Common myeloid progenitor, CD34-positive (primary cell): ENCODE measurements around the gene CX3CL1.
A peak's percentile ranks its signal among the peaks of the same experiment; 100 is the strongest.

Experiments
- CTCF ChIA-PET: fragments of 350-600 bp; sonication (Branson Sonifier 250); formaldehyde crosslinking; loops from one replicate; lab custom pipeline; 2021; ENCODE audit warnings: antibody characterized with exemption; lab: Charles Lee
- POLR2A ChIA-PET: fragments of 350-600 bp; sonication (Branson Sonifier 250); formaldehyde crosslinking; loops from one replicate; lab custom pipeline; 2021; ENCODE audit warnings: antibody characterized with exemption; lab: Charles Lee
- DNase-seq, 3 donors: peaks; one replicate each; pipeline versions ENCODE4 v3.0.0 to v3.0.0-alpha.2; 2013
- H3K27ac ChIP-seq, 2 experiments: 1 replicate in 1 of 2; 2 replicates in 1 of 2; pipeline ENCODE4 v1.7.0; 2013; ENCODE audit warnings: inconsistent platforms in 2 of 2, low read length in 2 of 2, mild to moderate bottlenecking in 2 of 2, low read depth in 1 of 2, moderate library complexity in 1 of 2; ENCODE audit not compliant: severe bottlenecking in 2 of 2, insufficient read depth in 1 of 2, poor library complexity in 1 of 2
- H3K27me3 ChIP-seq, 5 experiments: replicated peaks in 2 of 5; 1 replicate in 3 of 5; 2 replicates in 2 of 5; pipeline versions ENCODE4 v1.6.1 to v1.7.0; 2013; ENCODE audit warnings: low read length in 4 of 5, mild to moderate bottlenecking in 2 of 5, moderate library complexity in 2 of 5, inconsistent platforms in 1 of 5; ENCODE audit not compliant: insufficient read depth in 5 of 5, control insufficient read depth in 4 of 5
- H3K36me3 ChIP-seq, 4 experiments: 1 replicate in 2 of 4; 2 replicates in 2 of 4; pipeline versions ENCODE4 v1.6.1 to v1.7.0; 2013; ENCODE audit warnings: low read length in 3 of 4, control low read depth in 1 of 4, mild to moderate bottlenecking in 1 of 4; ENCODE audit not compliant: control insufficient read depth in 4 of 4, insufficient read depth in 4 of 4
- H3K4me1 ChIP-seq, 4 experiments: 1 replicate in 3 of 4; 2 replicates in 1 of 4; pipeline versions ENCODE4 v1.6.1 to v1.7.1; 2013; ENCODE audit warnings: low read length in 3 of 4, mild to moderate bottlenecking in 3 of 4, control low read depth in 1 of 4, inconsistent platforms in 1 of 4, moderate library complexity in 1 of 4; ENCODE audit not compliant: control insufficient read depth in 4 of 4, insufficient read depth in 4 of 4; ENCODE audit errors: control extremely low read depth in 1 of 4
- H3K4me3 ChIP-seq, 7 experiments: 1 replicate in 4 of 7; 2 replicates in 3 of 7; pipeline versions ENCODE4 v1.5.1 to v1.7.0; 2013; ENCODE audit warnings: mild to moderate bottlenecking in 7 of 7, low read length in 6 of 7, moderate library complexity in 6 of 7, inconsistent platforms in 2 of 7, low read depth in 2 of 7, control low read depth in 1 of 7; ENCODE audit not compliant: insufficient read depth in 4 of 7, control insufficient read depth in 1 of 7; ENCODE audit errors: extremely low read depth in 1 of 7
- H3K9me3 ChIP-seq, 5 experiments: 1 replicate in 4 of 5; 2 replicates in 1 of 5; pipeline versions ENCODE4 v1.6.1 to v1.7.1; 2013; ENCODE audit warnings: low read length in 4 of 5, mild to moderate bottlenecking in 2 of 5, inconsistent platforms in 1 of 5, low read depth in 1 of 5, moderate library complexity in 1 of 5; ENCODE audit not compliant: control insufficient read depth in 4 of 5, insufficient read depth in 2 of 5; ENCODE audit errors: control extremely low read depth in 1 of 5
- WGBS: methylation state at CpG from one replicate; pipeline ENCODE4 v1.1.5; 2013; ENCODE audit not compliant: insufficient coverage; 5-methylcytosine and 5-hydroxymethylcytosine counted together

CX3CL1 gene

GRCh38 chr16:57355898-57356414 lies 16.3 kb upstream of the CX3CL1 start:
- Histone ChIP-seq H3K27me3 (peaks cover 0 to 7% (median 0%) of the 10 kb centered on the region in 5 experiments), H3K4me3 (no peak overlapping the region), H3K4me1 (no peaks in the 10 kb centered on the region), H3K36me3 (no peaks in the 10 kb centered on the region), H3K27ac (no peak overlapping the region), H3K9me3 (no peaks in the 10 kb centered on the region)
- 97% methylated on average over 5 of the region's 5 CpGs for WGBS
- ChIA-PET POLR2A (no interaction called here), CTCF (no interaction called here)
- DNase-seq, result no peak

GRCh38 chr16:57356547-57356946 lies 15.7 kb upstream of the CX3CL1 start:
- DNase-seq, result no peak
- 86% methylated on average over 1 of the region's 4 CpGs for WGBS
- CTCF ChIA-PET, result no interaction called here
- no peaks in the 10 kb centered on the region for H3K4me1 ChIP-seq
- peaks cover 0 to 7% (median 0%) of the 10 kb centered on the region in 5 experiments for H3K27me3 ChIP-seq
- no peak overlapping the region for H3K4me3 ChIP-seq
- POLR2A ChIA-PET, result no interaction called here
- no peaks in the 10 kb centered on the region for H3K9me3 ChIP-seq
- no peak overlapping the region for H3K27ac ChIP-seq
- no peaks in the 10 kb centered on the region for H3K36me3 ChIP-seq

- H3K4me1 ChIP-seq, result no peaks in the 10 kb centered on the region
- no peak overlapping the region for H3K27ac ChIP-seq
- no peaks in the 10 kb centered on the region for H3K36me3 ChIP-seq
- CTCF ChIA-PET, result no interaction called here
- peaks cover 0 to 4% (median 0%) of the 10 kb centered on the region in 5 experiments for H3K27me3 ChIP-seq
- 90% methylated on average over 8 of the region's 9 CpGs for WGBS
- no peak overlapping the region for H3K4me3 ChIP-seq
- DNase-seq, result no peak
- POLR2A ChIA-PET, result no interaction called here
- H3K9me3 ChIP-seq, result no peaks in the 10 kb centered on the region
These were observed 14.8 kb upstream of the CX3CL1 start for GRCh38 chr16:57357330-57358085.

GRCh38 chr16:57358086-57358420 lies 14.2 kb upstream of the CX3CL1 start:
- POLR2A ChIA-PET, result no interaction called here
- Histone ChIP-seq H3K4me3 (no peak overlapping the region), H3K4me1 (no peaks in the 10 kb centered on the region), H3K27ac (no peak overlapping the region), H3K27me3 (peaks cover 0 to 3% (median 0%) of the 10 kb centered on the region in 5 experiments), H3K36me3 (no peaks in the 10 kb centered on the region), H3K9me3 (no peaks in the 10 kb centered on the region)
- WGBS, result 93% methylated on average over 7 of the region's 7 CpGs
- CTCF ChIA-PET, result no interaction called here
- DNase-seq, result no peak

- H3K9me3 ChIP-seq, result no peaks in the 10 kb centered on the region
- POLR2A ChIA-PET, result interaction anchor here (0.6 kb wide), 1 partner anchor 1128 kb away, joined by 5 read pairs; no protein-coding TSS in a partner anchor
- peaks cover 0 to 3% (median 0%) of the 10 kb centered on the region in 5 experiments for H3K27me3 ChIP-seq
- 85% methylated on average over 7 of the region's 9 CpGs for WGBS
- H3K36me3 ChIP-seq, result no peaks in the 10 kb centered on the region
- CTCF ChIA-PET, result no interaction called here
- no peak within 1 kb of the TSS for H3K4me3 ChIP-seq
- no peaks in the 10 kb centered on the region for H3K4me1 ChIP-seq
- H3K27ac ChIP-seq, result no peak within 1 kb of the TSS
- DNase-seq, result peak in 2 of 3 donors; percentile 27 to 31
These were observed 13.7 kb upstream of the CX3CL1 start, which contains the start of gene CCL22 for GRCh38 chr16:57358527-57359095. TSS of gene CCL22 (plus strand) at chr16:57358783. CDS start at chr16:57358817, 34 bp downstream.

- WGBS, result 97% methylated on average over 7 of the region's 16 CpGs
- no peak overlapping the region for H3K4me3 ChIP-seq
- H3K27me3 ChIP-seq, result peaks cover 0 to 2% (median 0%) of the 10 kb centered on the region in 5 experiments
- no peak for DNase-seq
- no peaks in the 10 kb centered on the region for H3K36me3 ChIP-seq
- POLR2A ChIA-PET, result no interaction called here
- H3K4me1 ChIP-seq, result no peaks in the 10 kb centered on the region
- H3K9me3 ChIP-seq, result no peaks in the 10 kb centered on the region
- CTCF ChIA-PET, result interaction anchor here (0.5 kb wide), 1 partner anchor 33 kb away, joined by 4 read pairs; no protein-coding TSS in a partner anchor
- no peak overlapping the region for H3K27ac ChIP-seq
These were observed 11.9 kb upstream of the CX3CL1 start for GRCh38 chr16:57360321-57360935.

- POLR2A ChIA-PET, result no interaction called here
- Histone ChIP-seq H3K4me1 (peaks cover 0 to 4% (median 2%) of the 10 kb centered on the region in 4 experiments), H3K36me3 (no peaks in the 10 kb centered on the region), H3K9me3 (no peaks in the 10 kb centered on the region), H3K4me3 (no peak overlapping the region), H3K27ac (no peak overlapping the region), H3K27me3 (peaks cover 0 to 8% (median 2%) of the 10 kb centered on the region in 5 experiments)
- DNase-seq, result no peak
- 96% methylated on average over 4 of the region's 4 CpGs for WGBS
- CTCF ChIA-PET, result no interaction called here
These were observed 10.9 kb upstream of the CX3CL1 start for GRCh38 chr16:57361404-57361803.
